Neural cell (in vitro differentiated cells): ENCODE measurements around the gene RNF4. TPM values are rescaled to one million over a fixed set of nuclear protein-coding genes. Genes with fewer than 3 reads are reported as not detected.

ENCODE experiments used
- H2AFZ ChIP-seq: fragments of 200-600, 300-800 bp; sonication (generic), shearing (Covaris generic); 2 replicates; pipeline ENCODE4 v1.6.0; 2014; ENCODE audit warnings: low read depth, mild to moderate bottlenecking, antibody characterized with exemption, low read length, moderate library complexity
- H3F3A ChIP-seq: fragments of 200-600 bp; shearing (Covaris generic); 2 replicates; pipeline ENCODE4 v1.6.1; 2016; ENCODE audit warnings: mild to moderate bottlenecking, moderate library complexity, mixed read lengths, antibody characterized with exemption, low read length; ENCODE audit not compliant: insufficient read depth, poor library complexity, severe bottlenecking
- H3K27ac ChIP-seq: fragments of 200-600, 300-800 bp; sonication (generic), shearing (Covaris generic); 2 replicates; pipeline ENCODE4 v1.5.1; 2014; ENCODE audit warnings: mild to moderate bottlenecking, low read length, moderate library complexity
- H3K27me3 ChIP-seq: fragments of 300-800, 200-600 bp; sonication (generic), shearing (Covaris generic); 2 replicates; pipeline ENCODE4 v1.6.0; 2014; ENCODE audit warnings: mild to moderate bottlenecking, low read depth, low read length, moderate library complexity; ENCODE audit not compliant: insufficient read depth
- H3K36me3 ChIP-seq: fragments of 300-800, 200-600 bp; sonication (generic), shearing (Covaris generic); 2 replicates; pipeline ENCODE4 v1.5.1; 2014; ENCODE audit warnings: mild to moderate bottlenecking, antibody characterized with exemption, low read length, moderate library complexity; ENCODE audit not compliant: insufficient read depth
- H3K4me2 ChIP-seq: fragments of 300-800, 200-600 bp; sonication (generic), shearing (Covaris generic); 2 replicates; pipeline ENCODE4 v1.6.0; 2014; ENCODE audit warnings: mild to moderate bottlenecking, low read length
- H3K4me3 ChIP-seq: fragments of 300-800, 200-600 bp; sonication (generic), shearing (Covaris generic); 2 replicates; pipeline ENCODE4 v1.5.1; 2014; ENCODE audit warnings: mild to moderate bottlenecking, low read length, moderate library complexity
- H3K79me2 ChIP-seq: fragments of 200-600 bp; shearing (Covaris generic); replicated peaks from 2 replicates; pipeline ENCODE4 v1.6.0; 2014; ENCODE audit warnings: mild to moderate bottlenecking, low read length, moderate library complexity; ENCODE audit not compliant: insufficient read depth
- H3K9ac ChIP-seq: fragments of 300-800, 200-600 bp; sonication (generic), shearing (Covaris generic); 2 replicates; pipeline ENCODE4 v1.6.1; 2016; ENCODE audit warnings: mild to moderate bottlenecking, low read length, mixed read lengths
- H3K9me2 ChIP-seq: fragments of 200-600 bp; shearing (Covaris generic); 2 replicates; pipeline ENCODE4 v1.6.1; 2016; ENCODE audit warnings: mild to moderate bottlenecking, low read length, mixed read lengths; ENCODE audit not compliant: insufficient read depth
- H3K9me3 ChIP-seq: fragments of 200-600, 300-800 bp; sonication (generic), shearing (Covaris generic); 2 replicates; pipeline ENCODE4 v1.6.1; 2016; ENCODE audit warnings: mild to moderate bottlenecking, mixed run types, low read length, moderate library complexity, mixed read lengths
- H4K20me1 ChIP-seq: fragments of 200-600 bp; shearing (Covaris generic); 2 replicates; pipeline ENCODE4 v1.6.1; 2016; ENCODE audit warnings: mild to moderate bottlenecking, mixed run types; ENCODE audit not compliant: insufficient read depth
- EP300 ChIP-seq: fragments of 450-650 bp; conservative IDR thresholded peaks from 2 replicates; pipeline ENCODE4 v1.6.1; 2014; ENCODE audit warnings: antibody characterized with exemption, mild to moderate bottlenecking, moderate library complexity; ENCODE audit not compliant: poor library complexity, severe bottlenecking
- EZH2 ChIP-seq: fragments of 200-600, 300-800 bp; shearing (Covaris generic), sonication (generic); IDR thresholded peaks from 2 replicates; pipeline ENCODE4 v1.6.1; 2014; ENCODE audit warnings: antibody characterized with exemption, low read length, borderline replicate concordance, mild to moderate bottlenecking; ENCODE audit not compliant: insufficient read depth, poor library complexity, severe bottlenecking
- MXI1 ChIP-seq: fragments of 450-650 bp; conservative IDR thresholded peaks from 2 replicates; pipeline ENCODE4 v1.6.1; 2014; ENCODE audit warnings: antibody characterized with exemption, mild to moderate bottlenecking; ENCODE audit not compliant: poor library complexity, severe bottlenecking
- POLR2AphosphoS5 ChIP-seq: IDR thresholded peaks from 2 replicates; pipeline ENCODE4 v1.6.1; 2012
- RAD21 ChIP-seq: fragments of 450-650 bp; conservative IDR thresholded peaks from 2 replicates; pipeline ENCODE4 v1.6.1; 2014; ENCODE audit warnings: antibody characterized with exemption, mild to moderate bottlenecking, moderate library complexity
- SMC3 ChIP-seq: fragments of 450-650 bp; conservative IDR thresholded peaks from 2 replicates; pipeline ENCODE4 v1.6.1; 2014; ENCODE audit warnings: antibody characterized with exemption, mild to moderate bottlenecking, moderate library complexity; ENCODE audit not compliant: poor library complexity
- TAF1 ChIP-seq: IDR thresholded peaks from 2 replicates; pipeline ENCODE4 v1.6.1; 2012; ENCODE audit warnings: low read depth
- polyA plus RNA-seq: library from polyadenylated mRNA; depleted of rRNA; stranded (reverse); fragments of >200 nt; gene quantifications from 2 replicates; pipeline ENCODE4 v1.2.3, GENCODE V29; 2014
- TF ChIP-seq, protein P1 (sequence below): IDR thresholded peaks from 2 replicates; pipeline ENCODE4 v1.6.1; 2012; ENCODE audit warnings: borderline replicate concordance
- TF ChIP-seq, protein P2 (sequence below): fragments of 450-650 bp; IDR thresholded peaks from 2 replicates; pipeline ENCODE4 v1.5.1; 2014; ENCODE audit warnings: antibody characterized with exemption, mild to moderate bottlenecking, moderate library complexity; ENCODE audit not compliant: poor library complexity, severe bottlenecking

Gene RNF4
- polyA plus RNA-seq, 1 donor from 2014 or later = 48.2 TPM

DNA sequence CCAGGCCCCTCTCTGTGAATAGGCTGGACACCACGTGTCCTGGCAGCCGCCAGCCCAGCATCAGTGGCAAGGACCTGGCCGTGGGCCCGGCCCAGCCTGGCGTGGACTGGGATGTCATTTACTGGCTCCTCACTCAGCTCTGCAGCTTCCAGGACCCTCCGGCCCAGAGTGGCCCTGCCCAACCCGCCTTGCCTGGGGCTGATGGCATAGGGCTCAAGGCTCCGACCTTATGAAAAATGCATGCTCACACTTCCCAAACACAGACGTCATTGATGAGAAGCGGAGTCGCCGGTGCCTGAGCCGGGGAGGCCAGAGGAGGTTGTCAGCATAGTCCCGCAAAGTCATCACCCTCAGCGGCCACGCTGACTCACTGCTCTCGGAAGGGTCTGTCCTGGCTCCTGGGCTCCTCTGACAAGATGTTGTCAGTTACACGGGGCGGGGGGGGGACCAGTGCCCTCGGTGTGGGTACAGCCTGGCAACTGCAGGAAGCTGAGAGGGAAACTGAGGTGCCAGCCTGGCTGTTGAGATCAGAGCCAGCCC, 35.8 kb upstream of the RNF4 start:
- no peak overlapping the region for H3K4me2 ChIP-seq
- H3F3A ChIP-seq = no peaks in the 10 kb centered on the region
- TF ChIP-seq EP300 = no peak
- H3K4me3 ChIP-seq = no peak overlapping the region
- no peaks in the 10 kb centered on the region for H3K9me2 ChIP-seq
- H2AFZ ChIP-seq = no peak overlapping the region
- no peaks in the 10 kb centered on the region for H3K9me3 ChIP-seq
- H3K36me3 ChIP-seq = no peaks in the 10 kb centered on the region
- H3K79me2 ChIP-seq = no peaks in the 10 kb centered on the region
- H3K27me3 ChIP-seq = no peaks in the 10 kb centered on the region
- H3K9ac ChIP-seq = no peak overlapping the region
- H4K20me1 ChIP-seq = no peaks in the 10 kb centered on the region
- no peak overlapping the region for H3K27ac ChIP-seq

DNA sequence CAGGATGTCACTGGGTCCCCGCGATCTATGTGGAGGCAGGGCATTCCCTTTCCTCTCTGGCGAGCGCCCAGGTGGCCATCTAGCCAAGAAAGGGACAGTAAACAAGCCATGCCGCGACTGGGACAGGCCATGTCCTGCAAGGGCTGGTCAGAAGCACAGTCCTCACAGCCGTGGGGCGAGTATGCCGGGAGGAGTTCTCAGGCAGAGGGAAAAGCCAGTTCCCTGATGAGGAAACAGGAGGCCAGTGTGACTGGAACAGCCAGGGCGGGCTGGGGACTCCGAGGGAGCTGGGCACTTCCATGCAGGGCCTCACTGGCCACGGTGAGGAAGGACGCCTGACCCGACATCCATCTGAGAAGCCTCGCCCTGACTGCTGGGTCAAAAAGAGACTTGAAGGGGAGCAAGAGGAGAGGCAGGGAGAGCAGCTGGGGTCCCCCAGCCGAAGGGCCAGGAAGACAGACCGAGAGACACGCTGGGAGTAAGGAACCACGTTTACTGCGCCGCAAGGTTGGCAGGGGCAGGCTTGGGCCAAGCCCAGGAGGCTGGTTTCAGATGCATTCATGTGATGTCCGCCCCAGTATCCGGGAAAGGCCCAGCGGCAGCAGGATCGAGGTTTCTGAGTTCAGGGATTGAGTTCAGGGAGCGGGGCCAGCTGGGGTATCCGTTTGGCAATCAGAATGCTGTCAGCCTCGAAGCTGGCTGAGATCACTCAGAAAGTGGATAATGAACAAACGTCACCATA, 35.1 kb upstream of the RNF4 start:
- H3K9me2 ChIP-seq = no peaks in the 10 kb centered on the region
- H3K36me3 ChIP-seq = no peaks in the 10 kb centered on the region
- H2AFZ ChIP-seq = no peak overlapping the region
- no peak overlapping the region for H3K4me3 ChIP-seq
- H3K9me3 ChIP-seq = no peaks in the 10 kb centered on the region
- TF ChIP-seq POLR2AphosphoS5 = no peak
- no peak for TF ChIP-seq SMC3
- TF ChIP-seq, protein P1, sequence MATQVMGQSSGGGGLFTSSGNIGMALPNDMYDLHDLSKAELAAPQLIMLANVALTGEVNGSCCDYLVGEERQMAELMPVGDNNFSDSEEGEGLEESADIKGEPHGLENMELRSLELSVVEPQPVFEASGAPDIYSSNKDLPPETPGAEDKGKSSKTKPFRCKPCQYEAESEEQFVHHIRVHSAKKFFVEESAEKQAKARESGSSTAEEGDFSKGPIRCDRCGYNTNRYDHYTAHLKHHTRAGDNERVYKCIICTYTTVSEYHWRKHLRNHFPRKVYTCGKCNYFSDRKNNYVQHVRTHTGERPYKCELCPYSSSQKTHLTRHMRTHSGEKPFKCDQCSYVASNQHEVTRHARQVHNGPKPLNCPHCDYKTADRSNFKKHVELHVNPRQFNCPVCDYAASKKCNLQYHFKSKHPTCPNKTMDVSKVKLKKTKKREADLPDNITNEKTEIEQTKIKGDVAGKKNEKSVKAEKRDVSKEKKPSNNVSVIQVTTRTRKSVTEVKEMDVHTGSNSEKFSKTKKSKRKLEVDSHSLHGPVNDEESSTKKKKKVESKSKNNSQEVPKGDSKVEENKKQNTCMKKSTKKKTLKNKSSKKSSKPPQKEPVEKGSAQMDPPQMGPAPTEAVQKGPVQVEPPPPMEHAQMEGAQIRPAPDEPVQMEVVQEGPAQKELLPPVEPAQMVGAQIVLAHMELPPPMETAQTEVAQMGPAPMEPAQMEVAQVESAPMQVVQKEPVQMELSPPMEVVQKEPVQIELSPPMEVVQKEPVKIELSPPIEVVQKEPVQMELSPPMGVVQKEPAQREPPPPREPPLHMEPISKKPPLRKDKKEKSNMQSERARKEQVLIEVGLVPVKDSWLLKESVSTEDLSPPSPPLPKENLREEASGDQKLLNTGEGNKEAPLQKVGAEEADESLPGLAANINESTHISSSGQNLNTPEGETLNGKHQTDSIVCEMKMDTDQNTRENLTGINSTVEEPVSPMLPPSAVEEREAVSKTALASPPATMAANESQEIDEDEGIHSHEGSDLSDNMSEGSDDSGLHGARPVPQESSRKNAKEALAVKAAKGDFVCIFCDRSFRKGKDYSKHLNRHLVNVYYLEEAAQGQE = no peak
- TF ChIP-seq TAF1 = no peak
- TF ChIP-seq EP300 = no peak
- no peak for TF ChIP-seq EZH2
- no peak for TF ChIP-seq MXI1
- TF ChIP-seq RAD21 = no peak
- TF ChIP-seq, protein P2, sequence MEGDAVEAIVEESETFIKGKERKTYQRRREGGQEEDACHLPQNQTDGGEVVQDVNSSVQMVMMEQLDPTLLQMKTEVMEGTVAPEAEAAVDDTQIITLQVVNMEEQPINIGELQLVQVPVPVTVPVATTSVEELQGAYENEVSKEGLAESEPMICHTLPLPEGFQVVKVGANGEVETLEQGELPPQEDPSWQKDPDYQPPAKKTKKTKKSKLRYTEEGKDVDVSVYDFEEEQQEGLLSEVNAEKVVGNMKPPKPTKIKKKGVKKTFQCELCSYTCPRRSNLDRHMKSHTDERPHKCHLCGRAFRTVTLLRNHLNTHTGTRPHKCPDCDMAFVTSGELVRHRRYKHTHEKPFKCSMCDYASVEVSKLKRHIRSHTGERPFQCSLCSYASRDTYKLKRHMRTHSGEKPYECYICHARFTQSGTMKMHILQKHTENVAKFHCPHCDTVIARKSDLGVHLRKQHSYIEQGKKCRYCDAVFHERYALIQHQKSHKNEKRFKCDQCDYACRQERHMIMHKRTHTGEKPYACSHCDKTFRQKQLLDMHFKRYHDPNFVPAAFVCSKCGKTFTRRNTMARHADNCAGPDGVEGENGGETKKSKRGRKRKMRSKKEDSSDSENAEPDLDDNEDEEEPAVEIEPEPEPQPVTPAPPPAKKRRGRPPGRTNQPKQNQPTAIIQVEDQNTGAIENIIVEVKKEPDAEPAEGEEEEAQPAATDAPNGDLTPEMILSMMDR = no peak
- H3K4me2 ChIP-seq = no peak overlapping the region
- no peak overlapping the region for H3K27ac ChIP-seq
- no peaks in the 10 kb centered on the region for H3K27me3 ChIP-seq
- no peak overlapping the region for H3K9ac ChIP-seq
- H4K20me1 ChIP-seq = no peaks in the 10 kb centered on the region
- H3F3A ChIP-seq = no peaks in the 10 kb centered on the region
- no peaks in the 10 kb centered on the region for H3K79me2 ChIP-seq
